ENCODE results near the gene SLC30A4. TPM values are rescaled to one million over a fixed set of nuclear protein-coding genes. Genes with fewer than 3 reads are reported as not detected.
A peak's percentile ranks its signal among the peaks of the same experiment; 100 is the strongest.

Gene SLC30A4
- polyA plus RNA-seq (ENCODE audit: low read depth in 6 of 6), result 10 to 100 TPM in 5 of 6 donors, 1 to 10 TPM in 1; 9.3 to 16.8 (median 12.4) TPM

GRCh38 chr15:45522328-45523165, at the start of gene SLC30A4:
Gene SLC30A4 (minus strand): TSS chr15:45522755. CDS start chr15:45522354, 401 bp downstream.
- Mint-ChIP-seq H3K4me1 (peaks cover 41 to 59% (median 50%) of the 10 kb centered on the region in 3 donors), H3K27me3 (no peaks in the 10 kb centered on the region), H3K4me3 (peak within 1 kb of the TSS; percentile 93 to 100 (median 98)), H3K36me3 (peaks cover 7 to 11% of the 10 kb centered on the region in 2 donors), H3K27ac (peak within 1 kb of the TSS; percentile 90 to 96 (median 94)), H3K9me3 (no peaks in the 10 kb centered on the region)
- ATAC-seq (ENCODE audit: low read depth in 2 of 2) (peak; percentile 70 to 73), DNase-seq (peak; percentile 81)

- Mint-ChIP-seq H3K4me3 (no peak overlapping the region), H3K27me3 (peaks cover 2 to 14% (median 9%) of the 10 kb centered on the region in 3 donors), H3K9me3 (no peaks in the 10 kb centered on the region), H3K36me3 (no peaks in the 10 kb centered on the region), H3K27ac (no peak overlapping the region), H3K4me1 (peaks cover 9 to 21% (median 16%) of the 10 kb centered on the region in 3 donors)
- peak; percentile 35 for DNase-seq
- ATAC-seq (ENCODE audit: low read depth in 2 of 2), result peak; percentile 61 to 80
Measured at GRCh38 chr15:45555934-45556608, 33.5 kb upstream of the SLC30A4 start.

- ATAC-seq (ENCODE audit: low read depth in 2 of 2), result no peak
- no peaks in the 10 kb centered on the region for H3K9me3 Mint-ChIP-seq
- H3K4me3 Mint-ChIP-seq, result no peak overlapping the region
- H3K27ac Mint-ChIP-seq, result no peak overlapping the region
- DNase-seq, result no peak
- no peaks in the 10 kb centered on the region for H3K36me3 Mint-ChIP-seq
- H3K27me3 Mint-ChIP-seq, result peaks cover 5 to 30% (median 16%) of the 10 kb centered on the region in 3 donors
- peaks cover 7 to 11% (median 8%) of the 10 kb centered on the region in 3 donors for H3K4me1 Mint-ChIP-seq
Measured at GRCh38 chr15:45551676-45552075, 29.1 kb upstream of the SLC30A4 start.

GRCh38 chr15:45550436-45550835, 27.9 kb upstream of the SLC30A4 start:
- H3K4me3 Mint-ChIP-seq, result no peak overlapping the region
- peaks cover 5 to 30% (median 16%) of the 10 kb centered on the region in 3 donors for H3K27me3 Mint-ChIP-seq
- no peak overlapping the region for H3K27ac Mint-ChIP-seq
- H3K4me1 Mint-ChIP-seq, result peaks cover 0 to under 1% (median under 1%) of the 10 kb centered on the region in 3 donors
- no peaks in the 10 kb centered on the region for H3K9me3 Mint-ChIP-seq
- ATAC-seq (ENCODE audit: low read depth in 2 of 2) (no peak), DNase-seq (no peak)
- H3K36me3 Mint-ChIP-seq, result no peaks in the 10 kb centered on the region

GRCh38 chr15:45549541-45550220, 27.1 kb upstream of the SLC30A4 start:
- Mint-ChIP-seq H3K27me3 (peaks cover 5 to 28% (median 12%) of the 10 kb centered on the region in 3 donors), H3K4me3 (no peak overlapping the region), H3K36me3 (no peaks in the 10 kb centered on the region), H3K4me1 (peaks cover 0 to 1% (median 0%) of the 10 kb centered on the region in 3 donors), H3K27ac (no peak overlapping the region), H3K9me3 (no peaks in the 10 kb centered on the region)
- DNase-seq, result no peak
- no peak for ATAC-seq (ENCODE audit: low read depth in 2 of 2)

GRCh38 chr15:45548753-45549520, 26.4 kb upstream of the SLC30A4 start:
- Mint-ChIP-seq H3K27ac (peak overlapping the region in 1 of 6 donors; percentile 8), H3K4me1 (peaks cover 0 to 2% (median 0%) of the 10 kb centered on the region in 3 donors), H3K9me3 (peaks cover 0 to 2% (median 0%) of the 10 kb centered on the region in 7 donors), H3K4me3 (no peak overlapping the region), H3K36me3 (no peaks in the 10 kb centered on the region), H3K27me3 (peaks cover 5 to 22% (median 6%) of the 10 kb centered on the region in 3 donors)
- ATAC-seq (ENCODE audit: low read depth in 2 of 2), result no peak
- DNase-seq, result no peak

- DNase-seq (no peak), ATAC-seq (ENCODE audit: low read depth in 2 of 2) (no peak)
- Mint-ChIP-seq H3K9me3 (peaks cover 0 to 2% (median 0%) of the 10 kb centered on the region in 7 donors), H3K27ac (peak overlapping the region in 1 of 6 donors; percentile 33), H3K4me1 (peaks cover 0 to 2% (median 0%) of the 10 kb centered on the region in 3 donors), H3K36me3 (no peaks in the 10 kb centered on the region), H3K27me3 (peaks cover 5 to 22% (median 6%) of the 10 kb centered on the region in 3 donors), H3K4me3 (no peak overlapping the region)
Measured at GRCh38 chr15:45546789-45547188, 24.2 kb upstream of the SLC30A4 start.

GRCh38 chr15:45544266-45545023, 21.9 kb upstream of the SLC30A4 start:
- H3K9me3 Mint-ChIP-seq, result peaks cover 0 to 2% (median 0%) of the 10 kb centered on the region in 7 donors
- peaks cover 5 to 13% (median 5%) of the 10 kb centered on the region in 3 donors for H3K27me3 Mint-ChIP-seq
- no peak overlapping the region for H3K4me3 Mint-ChIP-seq
- DNase-seq, result no peak
- ATAC-seq (ENCODE audit: low read depth in 2 of 2), result no peak
- no peak overlapping the region for H3K27ac Mint-ChIP-seq
- H3K36me3 Mint-ChIP-seq, result no peaks in the 10 kb centered on the region
- H3K4me1 Mint-ChIP-seq, result peaks cover 0 to 2% (median 0%) of the 10 kb centered on the region in 3 donors

GRCh38 chr15:45543051-45543450, 20.5 kb upstream of the SLC30A4 start:
- peak overlapping the region in 1 of 6 donors; percentile 69 for H3K27ac Mint-ChIP-seq
- no peaks in the 10 kb centered on the region for H3K36me3 Mint-ChIP-seq
- DNase-seq, result no peak
- H3K27me3 Mint-ChIP-seq, result peaks cover 0 to 5% (median 2%) of the 10 kb centered on the region in 3 donors
- H3K9me3 Mint-ChIP-seq, result peaks cover 0 to 2% (median 0%) of the 10 kb centered on the region in 7 donors
- H3K4me1 Mint-ChIP-seq, result peaks cover 0 to 2% (median 0%) of the 10 kb centered on the region in 3 donors
- H3K4me3 Mint-ChIP-seq, result no peak overlapping the region
- no peak for ATAC-seq (ENCODE audit: low read depth in 2 of 2)

- no peaks in the 10 kb centered on the region for H3K27me3 Mint-ChIP-seq
- no peaks in the 10 kb centered on the region for H3K36me3 Mint-ChIP-seq
- no peak overlapping the region for H3K4me3 Mint-ChIP-seq
- no peak overlapping the region for H3K27ac Mint-ChIP-seq
- H3K4me1 Mint-ChIP-seq, result peaks cover 0 to 2% (median 0%) of the 10 kb centered on the region in 3 donors
- peaks cover 0 to 2% (median 0%) of the 10 kb centered on the region in 7 donors for H3K9me3 Mint-ChIP-seq
- no peak for ATAC-seq (ENCODE audit: low read depth in 2 of 2)
- no peak for DNase-seq
Measured at GRCh38 chr15:45540531-45540930, 18.0 kb upstream of the SLC30A4 start.

- H3K27me3 Mint-ChIP-seq, result no peaks in the 10 kb centered on the region
- H3K9me3 Mint-ChIP-seq, result peaks cover 0 to 2% (median 0%) of the 10 kb centered on the region in 7 donors
Measured at GRCh38 chr15:45539680-45540079, 17.1 kb upstream of the SLC30A4 start.

GRCh38 chr15:45536934-45537333, 14.4 kb upstream of the SLC30A4 start:
- Mint-ChIP-seq H3K4me1 (no peaks in the 10 kb centered on the region), H3K9me3 (no peaks in the 10 kb centered on the region), H3K36me3 (no peaks in the 10 kb centered on the region), H3K27ac (peak overlapping the region in 1 of 6 donors; percentile 44), H3K27me3 (peaks cover 0 to 10% (median 0%) of the 10 kb centered on the region in 3 donors), H3K4me3 (no peak overlapping the region)
- ATAC-seq (ENCODE audit: low read depth in 2 of 2) (no peak), DNase-seq (no peak)

More at GRCh38 chr15:45539680-45540079, 17.1 kb upstream of the SLC30A4 start:
- Mint-ChIP-seq H3K36me3 (no peaks in the 10 kb centered on the region), H3K4me3 (no peak overlapping the region), H3K4me1 (peaks cover 0 to under 1% (median 0%) of the 10 kb centered on the region in 3 donors), H3K27ac (peak overlapping the region in 1 of 6 donors; percentile 51)
- ATAC-seq (ENCODE audit: low read depth in 2 of 2), result no peak
- no peak for DNase-seq
